ENCODE results near the gene MCUB.
"Not testable (repeated sequence)": the region's sequence is repeated elsewhere in the genome, so short reads cannot be mapped to it uniquely, and the experiment has no call there.

MCUB gene

DNA sequence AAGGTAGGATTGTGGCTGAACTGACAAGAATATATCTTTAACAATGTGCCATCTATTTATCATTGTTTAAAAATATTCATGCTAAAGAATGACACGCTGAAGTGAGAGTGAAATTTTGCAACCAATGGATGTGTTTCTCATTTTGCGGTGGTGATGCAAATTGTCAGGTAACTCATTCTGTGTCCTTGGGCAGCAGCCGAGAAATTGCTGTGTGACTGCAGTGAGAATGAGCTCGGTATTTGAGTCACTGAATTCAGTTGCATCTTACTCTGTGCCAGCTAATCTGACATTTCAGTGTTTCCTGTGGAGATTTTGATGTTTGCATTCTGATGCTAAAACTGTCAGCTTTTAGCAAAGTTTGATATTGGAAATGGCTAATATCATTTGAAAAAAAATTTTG, 28.1 kb downstream of the MCUB start:
- DNase-seq = no peak

DNA sequence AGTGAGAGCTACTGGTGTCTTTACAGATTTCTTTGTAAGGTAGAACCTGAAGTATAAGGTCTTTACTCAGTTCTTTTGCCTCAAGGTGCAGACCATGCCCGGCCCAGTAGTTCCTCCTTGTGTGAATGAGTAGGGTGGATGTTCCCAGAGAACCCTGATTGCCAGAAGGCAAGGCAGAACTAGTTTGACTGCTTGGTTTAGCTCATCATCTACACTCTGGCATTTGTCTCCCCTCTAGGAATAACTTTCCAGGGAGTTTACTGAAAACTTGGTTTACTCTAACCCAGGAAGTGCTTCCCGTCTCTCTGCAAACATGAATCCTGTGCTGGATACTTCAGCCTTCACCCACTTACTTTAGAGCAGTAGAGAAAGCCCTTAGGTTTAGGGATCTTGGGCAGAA, 29.1 kb downstream of the MCUB start:
- DNase-seq = no peak

DNA sequence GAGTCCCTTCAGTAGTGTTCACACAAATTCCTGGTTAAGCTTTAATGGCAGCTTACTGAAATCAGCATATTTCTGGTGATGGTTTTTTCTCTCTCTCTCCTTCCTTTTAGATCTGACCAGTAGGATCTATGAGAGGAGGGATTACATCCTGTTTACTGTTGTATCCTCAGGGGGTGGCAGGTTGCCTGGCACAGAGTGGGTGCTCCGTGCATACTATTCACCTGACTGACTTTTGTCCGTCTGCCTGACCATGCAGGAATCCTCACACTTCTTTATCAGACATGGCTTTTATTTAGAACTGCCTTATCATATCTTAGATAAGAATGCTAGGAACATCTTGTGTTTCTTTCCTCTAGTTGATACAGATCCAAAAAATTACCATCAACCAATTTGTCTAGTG, 29.6 kb downstream of the MCUB start:
- DNase-seq = no peak

DNA sequence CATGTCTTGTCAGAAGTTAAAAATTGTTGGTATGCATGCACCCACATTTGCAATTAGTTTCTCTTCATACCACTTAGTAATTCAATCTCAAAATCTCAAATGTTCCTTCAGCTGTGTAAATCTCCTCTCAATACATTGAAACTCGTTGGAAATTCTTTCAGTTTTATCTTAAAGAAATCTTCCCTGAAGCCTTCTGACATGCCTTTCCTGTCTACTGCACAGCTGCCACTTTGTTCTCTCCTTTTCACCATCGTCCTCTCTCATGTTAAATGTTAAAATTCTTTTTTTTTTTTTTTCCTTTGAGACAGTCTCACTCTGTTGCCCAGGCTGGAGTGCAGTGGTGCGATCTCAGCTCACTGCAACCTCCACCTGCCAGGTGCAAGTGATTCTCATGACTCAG, 30.9 kb downstream of the MCUB start:
- no peak for DNase-seq

DNA sequence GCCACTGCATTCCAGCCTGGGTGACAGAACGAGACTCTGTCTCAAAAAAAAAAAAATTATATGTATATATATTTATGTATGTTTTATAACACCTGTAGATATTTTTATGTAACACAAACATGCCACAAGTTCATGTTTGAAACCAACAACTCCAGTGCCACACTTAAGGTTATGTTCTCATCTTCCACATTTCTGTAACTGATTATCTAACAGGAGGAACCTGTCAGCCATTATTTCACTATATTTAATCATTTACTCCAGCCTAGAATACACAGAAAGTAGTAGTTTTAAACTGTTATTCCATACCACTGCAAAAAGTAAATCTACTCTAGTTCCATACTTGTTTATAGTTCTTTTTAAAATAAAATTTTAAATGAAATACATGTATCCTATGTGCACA, 32.3 kb downstream of the MCUB start:
- no peak for DNase-seq

DNA sequence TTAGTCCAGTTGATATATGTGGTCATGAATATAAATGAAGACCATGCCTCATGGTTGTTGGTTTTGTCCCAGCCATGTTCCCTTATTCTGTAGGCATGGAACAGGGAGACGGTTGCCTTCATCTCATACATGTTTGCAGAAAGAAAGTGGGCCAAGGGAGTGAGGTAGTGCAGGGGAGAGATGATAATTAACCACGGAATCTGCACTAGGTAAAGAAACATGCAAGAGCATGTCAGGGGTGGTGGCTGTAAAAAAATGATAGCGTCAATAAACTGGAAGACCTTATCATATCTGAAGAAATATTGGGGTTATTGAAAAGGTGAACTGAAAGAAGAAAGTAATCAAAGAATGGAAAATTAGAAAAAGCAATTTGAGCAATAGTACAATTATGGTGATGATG, 35.1 kb downstream of the MCUB start:
- not testable (repeated sequence) for DNase-seq

DNA sequence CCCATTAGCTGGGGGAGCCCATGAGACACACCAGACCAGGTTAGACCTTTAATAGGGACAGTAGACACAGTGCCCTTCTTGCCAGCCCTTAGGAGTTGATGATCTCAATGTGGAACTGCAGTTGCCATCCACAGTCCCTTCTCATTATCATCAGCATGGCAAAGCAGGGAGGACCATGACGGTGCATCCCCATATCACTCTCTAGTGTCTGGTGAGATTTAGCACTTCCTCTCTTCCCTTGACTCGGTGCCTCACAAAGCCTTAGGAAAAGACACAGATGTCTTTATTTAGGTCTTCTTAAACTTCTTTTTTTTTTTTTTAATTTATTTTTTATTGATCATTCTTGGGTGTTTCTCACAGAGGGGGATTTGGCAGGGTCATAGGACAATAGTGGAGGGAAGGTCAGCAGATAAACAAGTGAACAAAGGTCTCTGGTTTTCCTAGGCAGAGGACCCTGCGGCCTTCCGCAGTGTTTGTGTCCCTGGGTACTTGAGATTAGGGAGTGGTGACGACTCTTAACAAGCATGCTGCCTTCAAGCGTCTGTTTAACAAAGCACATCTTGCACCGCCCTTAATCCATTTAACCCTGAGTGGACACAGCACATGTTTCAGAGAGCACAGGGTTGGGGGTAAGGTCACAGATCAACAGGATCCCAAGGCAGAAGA, 36.5 kb downstream of the MCUB start:
- DNase-seq = not testable (repeated sequence)

DNA sequence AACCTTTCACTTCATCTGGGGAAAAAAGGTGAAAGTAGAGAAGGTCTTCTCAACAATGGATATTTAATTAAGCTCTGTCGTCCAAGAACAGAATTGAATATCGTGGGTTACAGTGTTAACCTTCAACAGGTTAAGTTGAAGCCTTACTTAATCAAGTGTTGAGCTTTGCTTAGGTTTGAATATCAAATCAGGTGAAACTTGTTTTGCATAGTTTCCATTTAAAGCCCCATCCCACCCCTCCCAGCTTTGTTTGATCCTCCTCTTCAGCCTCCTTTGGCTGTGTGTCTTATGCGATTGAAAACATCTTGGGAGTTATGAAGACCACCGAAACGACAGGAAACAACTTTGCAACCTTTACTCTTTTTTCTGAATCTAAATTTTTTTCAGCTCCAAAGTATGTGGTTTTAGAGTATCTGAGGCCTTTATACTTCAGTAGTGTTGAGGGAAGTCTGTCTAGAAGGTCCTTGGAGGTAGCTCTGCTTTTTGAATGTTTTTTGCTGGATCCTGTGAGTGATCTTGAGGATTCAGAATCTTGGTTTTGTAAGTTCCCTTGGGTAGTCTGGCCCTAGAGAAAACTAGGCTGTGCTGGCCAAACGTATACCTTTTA, 39.1 kb downstream of the MCUB start:
- DNase-seq = no peak

DNA sequence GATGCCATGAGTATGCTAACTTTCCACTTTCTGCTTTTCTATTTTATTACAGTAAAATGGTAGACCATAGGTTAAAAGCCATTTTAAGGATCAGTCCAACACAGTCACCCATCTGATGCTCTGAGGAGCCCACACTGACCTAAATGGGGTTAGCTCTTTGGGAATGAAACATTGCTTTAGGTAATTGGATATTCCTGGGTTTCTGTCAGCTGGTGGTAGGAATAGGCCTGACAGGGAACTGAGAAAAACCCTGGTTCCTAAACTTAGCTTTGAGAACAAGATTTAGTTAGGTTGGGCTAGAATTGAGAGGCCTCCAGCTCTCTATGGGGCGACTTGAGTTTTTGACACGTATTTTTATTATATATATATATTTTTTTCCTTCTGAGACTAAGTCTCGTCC, 40.4 kb downstream of the MCUB start:
- DNase-seq = no peak

DNA sequence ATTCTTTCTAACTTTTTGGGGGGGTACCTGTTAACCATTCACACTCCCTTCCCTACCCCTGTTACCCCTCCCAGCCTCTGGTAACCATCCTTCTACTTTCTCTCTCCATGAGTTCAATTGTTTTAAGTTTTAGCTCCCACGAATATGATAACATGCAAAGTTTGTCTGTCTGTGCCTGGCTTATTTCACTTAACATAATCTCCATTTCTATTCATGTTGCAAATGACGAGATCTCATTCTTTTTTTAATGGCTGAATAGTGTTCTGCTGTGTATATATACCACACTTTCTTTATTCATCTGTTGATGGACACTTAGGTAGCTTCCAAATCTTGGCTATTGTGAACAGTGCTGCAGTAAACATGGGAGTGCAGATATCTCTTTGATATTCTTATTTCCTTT, 41.3 kb downstream of the MCUB start:
- no peak for DNase-seq

DNA sequence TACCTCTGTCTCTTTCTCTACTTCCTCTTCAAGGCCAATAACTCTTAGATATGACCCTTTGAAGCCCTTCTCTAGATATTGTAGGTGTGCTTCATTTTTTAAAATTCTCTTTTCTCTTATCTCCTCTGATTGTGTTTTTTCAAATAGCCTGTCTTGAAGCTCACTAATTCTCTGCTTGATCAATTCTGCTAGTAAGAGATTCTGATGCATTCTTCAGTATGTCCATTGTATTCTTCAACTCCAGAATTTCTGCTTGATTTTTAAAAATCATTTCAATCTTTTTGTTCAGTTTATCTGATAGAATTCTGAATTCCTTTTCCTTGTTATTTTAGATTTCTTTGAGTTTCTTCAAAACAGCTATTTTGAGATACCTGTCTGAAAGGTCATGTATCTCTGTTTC, 47.9 kb downstream of the MCUB start:
- no peak for DNase-seq

DNA sequence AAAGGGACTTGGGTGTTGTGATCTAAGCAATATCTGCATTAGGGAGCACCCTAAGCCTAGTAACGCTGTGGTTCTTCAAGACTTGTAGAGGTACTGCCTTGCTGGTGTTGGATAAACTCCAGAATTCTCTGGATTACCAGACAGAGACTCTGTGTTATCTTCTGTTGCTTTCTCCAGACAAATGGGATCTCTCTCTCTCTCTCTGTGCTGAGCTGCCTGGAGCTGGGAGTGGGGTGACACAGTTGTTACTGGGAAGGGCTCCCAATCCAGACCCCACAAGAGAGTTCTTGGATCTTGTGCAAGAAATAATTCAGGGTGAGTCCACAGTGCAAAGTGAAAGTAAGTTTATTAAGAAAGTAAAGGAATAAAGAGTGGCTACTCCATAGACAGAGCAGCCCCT, 48.8 kb downstream of the MCUB start:
- no peak for DNase-seq

DNA sequence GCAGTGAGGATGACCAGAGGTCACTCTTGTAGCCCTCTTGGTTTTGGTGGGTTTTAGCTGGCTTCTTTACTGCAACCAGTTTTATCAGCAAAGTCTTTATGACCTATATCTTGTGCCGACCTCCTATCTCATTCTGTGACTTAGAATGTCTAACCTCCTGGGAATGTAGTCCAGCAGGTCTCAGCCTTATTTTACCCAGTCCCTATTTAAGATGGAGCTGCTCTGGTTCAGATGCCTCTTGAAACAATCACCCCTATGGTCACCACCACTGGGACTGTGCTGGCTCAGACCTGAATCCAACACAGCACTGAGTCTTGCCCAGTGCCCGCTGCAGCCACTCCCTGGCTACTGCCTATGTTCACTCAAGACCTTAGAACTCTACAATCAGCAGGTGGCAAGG, 49.4 kb downstream of the MCUB start:
- no peak for DNase-seq

DNA sequence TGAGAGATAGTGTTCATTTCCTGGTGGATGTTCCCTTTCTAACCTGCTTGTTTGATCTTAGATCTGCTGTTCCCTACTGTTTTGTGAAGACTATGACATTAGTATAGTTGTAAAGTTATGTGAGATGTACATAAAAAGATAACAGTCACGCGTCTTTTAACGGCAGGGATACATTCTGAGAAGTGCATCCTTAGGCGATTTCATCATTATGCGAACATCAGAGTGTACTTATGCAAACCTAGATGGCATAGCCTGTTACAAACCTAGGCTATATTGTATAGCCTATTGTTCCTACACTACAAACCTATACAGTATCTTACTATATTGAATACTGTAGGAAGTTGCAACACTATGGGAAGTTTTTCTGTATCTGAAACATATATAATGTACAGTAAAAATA, 50.4 kb downstream of the MCUB start:
- no peak for DNase-seq

DNA sequence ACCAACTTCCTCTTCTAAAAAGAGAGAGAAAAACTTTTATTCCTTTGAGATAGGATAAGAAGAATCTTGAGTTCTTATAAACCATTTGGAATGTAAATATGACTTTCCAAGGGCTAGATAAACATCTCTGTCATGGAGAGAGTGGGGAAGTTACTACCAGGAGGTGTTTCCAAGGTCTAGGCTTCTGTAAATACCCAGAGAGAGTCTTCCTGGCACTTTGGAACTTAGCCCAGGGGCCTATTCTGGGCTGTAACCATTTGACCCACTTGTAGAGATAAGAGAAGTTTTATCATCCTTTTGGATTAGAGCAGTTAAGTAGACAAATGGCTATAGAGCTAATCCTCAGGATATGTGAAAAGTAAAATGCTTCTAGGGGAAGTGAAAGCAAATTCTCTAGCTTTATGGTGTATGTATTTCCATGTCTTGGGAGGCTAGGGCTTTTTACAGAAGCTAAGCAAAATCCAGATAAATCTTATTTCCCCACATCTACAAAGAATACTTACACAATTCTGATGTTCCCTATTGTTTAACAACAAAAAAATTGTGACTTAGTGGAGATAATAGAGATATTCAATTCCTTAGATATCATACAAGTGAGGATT, 51.1 kb downstream of the MCUB start:
- no peak for DNase-seq

DNA sequence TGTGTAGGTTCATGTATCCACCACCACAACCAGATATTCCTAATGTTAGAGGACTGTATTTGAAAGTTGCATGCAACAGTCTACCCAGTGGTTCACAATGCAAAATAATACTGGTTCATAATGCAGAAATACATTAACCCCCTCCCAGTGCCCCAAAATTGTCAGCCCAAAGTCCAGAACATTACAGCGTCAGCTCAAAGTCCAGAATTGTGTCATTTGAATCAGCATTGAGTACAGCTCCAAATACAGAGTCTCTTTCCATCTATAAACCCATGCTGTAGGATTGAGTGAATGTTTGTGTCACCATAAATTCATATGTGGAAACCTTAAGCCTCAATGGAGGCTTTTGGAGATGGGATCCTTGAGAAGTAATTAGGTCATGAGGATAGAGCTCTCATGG, 54.0 kb downstream of the MCUB start:
- DNase-seq = no peak

DNA sequence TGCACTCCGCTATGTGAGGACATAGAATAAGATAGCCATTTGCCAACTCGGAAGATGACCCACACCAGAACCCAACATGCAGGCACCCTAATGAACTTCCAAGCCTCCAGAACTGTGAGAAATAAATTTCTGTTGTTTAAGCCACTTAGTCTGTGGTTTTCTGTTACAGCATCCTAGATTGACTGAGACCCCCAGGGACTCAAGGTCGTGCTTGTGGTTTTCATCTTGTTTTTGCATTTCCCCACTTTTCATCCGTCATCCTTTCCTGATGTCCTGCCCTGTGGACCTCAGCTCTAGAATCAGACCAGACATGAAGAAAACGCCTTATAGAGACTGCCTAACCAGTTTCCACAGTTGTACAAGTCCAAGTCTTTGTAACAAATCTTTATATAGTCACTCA, 54.4 kb downstream of the MCUB start:
- no peak for DNase-seq

DNA sequence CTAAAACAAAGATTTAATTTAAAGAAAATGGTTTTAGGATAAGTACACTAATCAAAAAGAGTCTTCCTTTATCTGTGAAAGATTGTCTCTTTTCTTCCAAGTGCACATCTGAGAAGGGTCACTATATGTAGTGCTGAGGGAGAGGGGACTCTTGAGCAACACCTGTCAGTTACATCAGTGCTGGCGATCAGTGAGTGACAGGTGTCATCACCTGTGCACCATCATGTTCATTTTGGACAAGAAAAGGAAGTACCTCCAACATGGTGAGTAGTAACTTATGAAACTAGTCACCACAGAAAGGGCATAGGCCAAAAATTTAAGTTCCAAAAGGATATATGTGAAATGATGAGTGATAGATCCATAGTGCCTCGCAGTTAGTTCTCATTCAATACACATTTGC, 55.7 kb downstream of the MCUB start:
- no peak for DNase-seq

DNA sequence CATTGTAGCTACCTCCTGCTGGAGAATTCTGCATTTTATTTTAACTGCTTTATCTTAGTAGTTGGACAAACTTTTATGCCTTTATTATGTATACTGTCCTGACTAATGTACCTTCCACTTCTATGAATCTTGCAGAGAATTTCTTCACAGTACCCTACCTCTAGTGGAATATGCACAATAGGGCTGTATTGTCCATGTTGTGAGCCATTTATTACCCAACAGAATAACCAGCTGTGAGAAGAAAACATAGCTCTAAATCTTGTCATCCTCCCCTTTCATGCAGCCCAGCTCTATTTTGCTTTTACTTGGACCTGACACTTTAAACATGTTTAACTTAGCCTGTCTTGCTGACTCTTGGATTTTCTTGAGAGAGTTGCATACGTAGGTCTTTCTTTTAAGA, 56.2 kb downstream of the MCUB start:
- DNase-seq = no peak

DNA sequence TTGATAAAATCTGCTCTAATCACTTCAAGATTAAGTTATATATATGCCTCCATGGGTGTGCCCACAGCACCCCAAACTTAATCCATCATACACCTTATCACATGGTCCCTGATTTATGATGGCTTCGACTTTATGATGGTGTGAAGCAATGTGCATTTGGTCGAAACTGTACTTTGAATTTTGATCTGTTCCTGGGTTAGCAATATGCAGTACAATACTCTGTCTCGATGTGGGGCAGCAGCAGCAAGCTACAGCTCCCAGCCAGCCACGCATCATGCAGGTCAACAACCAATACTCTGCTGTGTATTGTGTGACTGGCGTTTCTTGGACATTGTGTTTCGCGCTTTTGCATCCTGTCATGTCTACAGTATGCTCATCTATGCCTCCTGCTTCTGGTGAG, 62.6 kb downstream of the MCUB start:
- no peak for DNase-seq

DNA sequence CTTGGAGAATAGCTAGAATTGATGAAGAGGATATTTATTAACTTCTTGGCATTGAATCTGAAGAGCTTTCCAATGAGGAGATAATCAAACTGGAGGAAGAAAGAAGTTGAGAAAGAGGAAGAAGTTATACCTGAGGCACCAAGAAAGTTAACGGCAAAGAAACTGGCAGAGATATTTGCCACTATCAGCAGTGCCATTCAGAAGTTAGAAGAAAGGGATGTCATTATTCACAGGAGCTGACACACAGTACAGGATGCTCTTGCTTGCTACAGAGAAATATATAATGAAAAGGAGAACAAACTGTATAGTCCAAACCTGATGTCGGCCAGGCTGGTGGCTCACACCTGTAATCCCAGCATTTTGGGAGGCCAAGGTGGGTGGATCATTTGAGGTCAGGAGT, 64.5 kb downstream of the MCUB start:
- no peak for DNase-seq

DNA sequence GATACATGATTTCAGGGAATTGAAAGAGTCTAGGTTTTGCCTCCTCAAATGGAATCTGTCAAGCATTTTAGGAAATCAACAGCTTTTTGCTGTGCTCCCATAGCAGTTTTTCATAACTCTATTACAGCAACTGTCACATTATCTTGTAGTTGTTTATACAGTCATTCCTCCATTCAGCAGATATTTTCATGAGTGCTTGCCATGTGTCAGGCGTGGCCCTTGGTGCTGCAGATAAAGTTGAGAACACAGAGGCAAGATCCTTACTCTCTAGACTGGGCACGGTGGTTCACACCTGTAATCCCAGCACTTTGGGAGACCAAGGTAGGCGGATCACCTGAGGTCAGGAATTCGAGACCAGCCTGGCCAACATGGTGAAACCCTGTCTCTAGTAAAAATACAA, 67.3 kb downstream of the MCUB start:
- DNase-seq = no peak

DNA sequence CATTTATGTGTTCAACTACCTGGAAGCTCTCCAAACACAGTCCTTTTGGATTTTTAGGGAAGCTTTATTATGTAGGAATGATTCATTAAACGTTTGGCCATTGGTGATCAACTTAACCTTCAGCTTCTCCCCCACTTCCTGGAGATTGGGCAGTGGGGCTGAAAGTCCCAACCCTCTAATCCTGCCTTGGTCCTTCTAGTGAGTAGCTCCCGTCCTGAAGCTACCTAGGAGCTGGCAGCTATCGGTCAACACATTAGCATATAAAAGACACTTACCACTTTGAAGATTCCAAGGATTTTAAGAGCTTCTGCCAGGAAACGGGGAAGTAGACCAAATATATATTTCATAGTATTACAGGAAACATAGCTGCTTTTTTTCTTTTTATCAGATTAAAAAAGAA, 69.7 kb downstream of the MCUB start:
- no peak for DNase-seq

DNA sequence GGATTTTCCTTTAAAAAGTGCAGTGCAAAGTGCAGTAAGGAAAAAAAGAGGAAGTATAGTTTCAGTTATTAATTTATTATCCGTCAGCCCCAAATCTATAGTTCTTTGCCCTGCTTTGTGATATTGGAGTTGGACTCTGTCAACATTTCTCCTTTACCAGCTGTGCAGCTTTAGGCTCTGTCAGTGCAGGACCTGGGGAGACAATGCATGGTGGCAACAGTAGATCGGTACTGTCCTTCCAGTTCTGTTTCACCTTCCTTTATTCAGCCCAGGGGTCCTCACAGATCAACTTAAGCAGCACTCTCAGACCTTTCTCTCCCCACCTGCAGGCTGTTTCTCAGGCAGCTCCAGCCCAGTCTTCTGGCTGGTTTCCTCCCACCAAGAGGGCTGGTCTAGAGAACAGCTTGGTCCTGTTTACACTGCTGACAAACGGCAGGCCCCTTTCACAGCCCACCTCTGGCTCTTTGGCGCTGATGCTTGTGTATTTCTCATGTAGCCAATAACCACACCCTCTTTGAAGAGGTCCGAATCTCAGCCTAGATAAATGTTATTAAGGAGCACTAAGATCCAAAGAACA, 71.6 kb downstream of the MCUB start:
- no peak for DNase-seq

DNA sequence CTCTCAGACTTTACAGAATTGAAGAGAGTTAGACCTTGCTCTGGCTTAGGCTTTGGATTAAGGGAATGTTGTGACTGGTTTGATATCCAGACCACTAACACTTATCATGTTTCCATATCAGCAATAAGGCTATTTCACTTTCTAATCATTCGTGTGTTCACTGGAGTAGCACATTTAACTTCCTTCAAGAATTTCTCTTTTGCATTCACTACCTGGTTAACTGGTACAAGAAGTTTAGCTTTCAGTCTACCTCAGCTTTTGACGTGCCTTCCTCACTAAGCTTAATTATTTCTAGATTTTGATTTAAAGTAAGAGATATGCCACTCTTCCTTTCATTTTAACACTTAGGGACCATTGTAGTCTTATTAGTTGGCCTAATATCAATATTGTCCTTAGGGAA, 80.6 kb downstream of the MCUB start:
- no peak for DNase-seq

Measured in NCI-H2081 treated with DMSO at 0.1 percent for 48 hours (cell line).